ENCODE results near the gene LHX4. TPM values are rescaled to one million over a fixed set of nuclear protein-coding genes. Genes with fewer than 3 reads are reported as not detected.

The LHX4 gene
- total RNA-seq, 1 donor from 2014 or later, result not detected

- DNase-seq, result no peak
Observed at GRCh38 chr1:180228648-180229482, 1.2 kb upstream of the LHX4 start.

GRCh38 chr1:180230416-180230790, 339 bp downstream of the LHX4 start:
- DNase-seq, result no peak

- peak; percentile 46 for DNase-seq
Observed at GRCh38 chr1:180230791-180231505, 884 bp downstream of the LHX4 start.

- peak; percentile 57 for DNase-seq
Observed at GRCh38 chr1:180231506-180231921, 1.4 kb downstream of the LHX4 start.

- no peak for DNase-seq
Observed at GRCh38 chr1:180231936-180232335, 1.9 kb downstream of the LHX4 start.

GRCh38 chr1:180232521-180233043, 2.5 kb downstream of the LHX4 start:
- no peak for DNase-seq

- DNase-seq, result no peak
Observed at GRCh38 chr1:180233191-180234011, 3.3 kb downstream of the LHX4 start.

- no peak for DNase-seq
Observed at GRCh38 chr1:180234369-180235076, 4.5 kb downstream of the LHX4 start.

GRCh38 chr1:180235077-180235501, 5.0 kb downstream of the LHX4 start:
- DNase-seq, result no peak

- no peak for DNase-seq
Observed at GRCh38 chr1:180235502-180236239, 5.6 kb downstream of the LHX4 start.

GRCh38 chr1:180236698-180237509, 6.8 kb downstream of the LHX4 start:
- no peak for DNase-seq

GRCh38 chr1:180237869-180238476, 7.9 kb downstream of the LHX4 start:
- DNase-seq, result no peak

GRCh38 chr1:180238675-180239074, 8.6 kb downstream of the LHX4 start:
- DNase-seq, result no peak

- DNase-seq, result no peak
Observed at GRCh38 chr1:180239145-180240096, 9.4 kb downstream of the LHX4 start.

- DNase-seq, result peak; percentile 28
Observed at GRCh38 chr1:180241716-180242544, 11.9 kb downstream of the LHX4 start.

- no peak for DNase-seq
Observed at GRCh38 chr1:180243517-180244221, 13.6 kb downstream of the LHX4 start.

GRCh38 chr1:180244840-180245239, 14.8 kb downstream of the LHX4 start:
- no peak for DNase-seq
